ENCODE measurements around the gene COA6.
A peak's percentile ranks its signal among the peaks of the same experiment; 100 is the strongest.
"Not testable (repeated sequence)": the region's sequence is repeated elsewhere in the genome, so short reads cannot be mapped to it uniquely, and the experiment has no call there.

COA6 gene

GRCh38 chr1:234372011-234372757 is 1.1 kb upstream of the COA6 start:
- peak overlapping the region; percentile 78 for H3K4me3 ChIP-seq (ENCODE audit: low read length)
- peak overlapping the region; percentile 96 for H3K9ac ChIP-seq (ENCODE audit: low read depth, low read length)
- H3K9me3 ChIP-seq (replicated peaks; ENCODE audit: low read length), result no peaks in the 10 kb centered on the region
- H3K4me1 ChIP-seq (ENCODE audit: control insufficient read depth, insufficient read depth, low read length), result peaks cover 30% of the 10 kb centered on the region
- H3K27me3 ChIP-seq (ENCODE audit: control insufficient read depth, insufficient read depth, low read length), result no peaks in the 10 kb centered on the region
- peaks cover 12% of the 10 kb centered on the region for H3K36me3 ChIP-seq (ENCODE audit: insufficient read depth, low read length)
- H3K4me2 ChIP-seq (ENCODE audit: low read length), result peak overlapping the region; percentile 86

- H3K4me2 ChIP-seq (ENCODE audit: low read length), result peak overlapping the region; percentile 86
- H3K9me3 ChIP-seq (replicated peaks; ENCODE audit: low read length), result no peaks in the 10 kb centered on the region
- peak overlapping the region; percentile 96 for H3K9ac ChIP-seq (ENCODE audit: low read depth, low read length)
- H3K4me1 ChIP-seq (ENCODE audit: control insufficient read depth, insufficient read depth, low read length), result peaks cover 27% of the 10 kb centered on the region
- H3K27me3 ChIP-seq (ENCODE audit: control insufficient read depth, insufficient read depth, low read length), result no peaks in the 10 kb centered on the region
- H3K4me3 ChIP-seq (ENCODE audit: low read length), result peak overlapping the region; percentile 78
- H3K36me3 ChIP-seq (ENCODE audit: insufficient read depth, low read length), result peaks cover 24% of the 10 kb centered on the region
These were observed 651 bp downstream of the COA6 start for GRCh38 chr1:234373959-234374254.

- Histone ChIP-seq H3K4me1 (ENCODE audit: control insufficient read depth, insufficient read depth, low read length) (peaks cover 14% of the 10 kb centered on the region), H3K36me3 (ENCODE audit: insufficient read depth, low read length) (peaks cover 37% of the 10 kb centered on the region), H3K27me3 (ENCODE audit: control insufficient read depth, insufficient read depth, low read length) (no peaks in the 10 kb centered on the region), H3K9ac (ENCODE audit: low read depth, low read length) (no peak overlapping the region), H3K9me3 (replicated peaks; ENCODE audit: low read length) (no peaks in the 10 kb centered on the region), H3K4me2 (ENCODE audit: low read length) (no peak overlapping the region), H3K4me3 (ENCODE audit: low read length) (no peak overlapping the region)
These were observed 2.4 kb downstream of the COA6 start for GRCh38 chr1:234375672-234376071.

GRCh38 chr1:234379591-234380109 is 6.4 kb downstream of the COA6 start:
- not testable (repeated sequence) for H3K27me3 ChIP-seq (ENCODE audit: control insufficient read depth, insufficient read depth, low read length); H3K4me3 ChIP-seq (ENCODE audit: low read length); H3K4me2 ChIP-seq (ENCODE audit: low read length); H3K4me1 ChIP-seq (ENCODE audit: control insufficient read depth, insufficient read depth, low read length); H3K9ac ChIP-seq (ENCODE audit: low read depth, low read length); H3K9me3 ChIP-seq (replicated peaks; ENCODE audit: low read length)
- peaks cover 48% of the 10 kb centered on the region for H3K36me3 ChIP-seq (ENCODE audit: insufficient read depth, low read length)

GRCh38 chr1:234381699-234382555 is 8.7 kb downstream of the COA6 start:
- no peaks in the 10 kb centered on the region for H3K27me3 ChIP-seq (ENCODE audit: control insufficient read depth, insufficient read depth, low read length)
- no peak overlapping the region for H3K4me2 ChIP-seq (ENCODE audit: low read length)
- H3K36me3 ChIP-seq (ENCODE audit: insufficient read depth, low read length), result peaks cover 40% of the 10 kb centered on the region
- H3K4me3 ChIP-seq (ENCODE audit: low read length), result no peak overlapping the region
- no peaks in the 10 kb centered on the region for H3K4me1 ChIP-seq (ENCODE audit: control insufficient read depth, insufficient read depth, low read length)
- H3K9me3 ChIP-seq (replicated peaks; ENCODE audit: low read length), result no peaks in the 10 kb centered on the region
- no peak overlapping the region for H3K9ac ChIP-seq (ENCODE audit: low read depth, low read length)

GRCh38 chr1:234386122-234386521 is 12.9 kb downstream of the COA6 start:
- H3K27me3 ChIP-seq (ENCODE audit: control insufficient read depth, insufficient read depth, low read length), result no peaks in the 10 kb centered on the region
- no peak overlapping the region for H3K9ac ChIP-seq (ENCODE audit: low read depth, low read length)
- H3K4me2 ChIP-seq (ENCODE audit: low read length), result no peak overlapping the region
- peaks cover 15% of the 10 kb centered on the region for H3K36me3 ChIP-seq (ENCODE audit: insufficient read depth, low read length)
- no peaks in the 10 kb centered on the region for H3K9me3 ChIP-seq (replicated peaks; ENCODE audit: low read length)
- no peak overlapping the region for H3K4me3 ChIP-seq (ENCODE audit: low read length)
- no peaks in the 10 kb centered on the region for H3K4me1 ChIP-seq (ENCODE audit: control insufficient read depth, insufficient read depth, low read length)

- Histone ChIP-seq H3K36me3 (ENCODE audit: insufficient read depth, low read length) (peaks cover 20% of the 10 kb centered on the region), H3K27me3 (ENCODE audit: control insufficient read depth, insufficient read depth, low read length) (no peaks in the 10 kb centered on the region), H3K9me3 (replicated peaks; ENCODE audit: low read length) (no peaks in the 10 kb centered on the region), H3K4me2 (ENCODE audit: low read length) (no peak overlapping the region), H3K4me1 (ENCODE audit: control insufficient read depth, insufficient read depth, low read length) (no peaks in the 10 kb centered on the region), H3K4me3 (ENCODE audit: low read length) (no peak overlapping the region), H3K9ac (ENCODE audit: low read depth, low read length) (no peak overlapping the region)
These were observed 14.8 kb downstream of the COA6 start for GRCh38 chr1:234388094-234388493.

GRCh38 chr1:234393190-234393589 is 19.9 kb downstream of the COA6 start:
- peaks cover 9% of the 10 kb centered on the region for H3K36me3 ChIP-seq (ENCODE audit: insufficient read depth, low read length)
- H3K9ac ChIP-seq (ENCODE audit: low read depth, low read length), result no peak overlapping the region
- no peaks in the 10 kb centered on the region for H3K4me1 ChIP-seq (ENCODE audit: control insufficient read depth, insufficient read depth, low read length)
- H3K9me3 ChIP-seq (replicated peaks; ENCODE audit: low read length), result no peaks in the 10 kb centered on the region
- no peak overlapping the region for H3K4me3 ChIP-seq (ENCODE audit: low read length)
- no peaks in the 10 kb centered on the region for H3K27me3 ChIP-seq (ENCODE audit: control insufficient read depth, insufficient read depth, low read length)
- no peak overlapping the region for H3K4me2 ChIP-seq (ENCODE audit: low read length)

- H3K4me3 ChIP-seq (ENCODE audit: low read length), result no peak overlapping the region
- H3K9me3 ChIP-seq (replicated peaks; ENCODE audit: low read length), result no peaks in the 10 kb centered on the region
- peaks cover 8% of the 10 kb centered on the region for H3K4me1 ChIP-seq (ENCODE audit: control insufficient read depth, insufficient read depth, low read length)
- no peaks in the 10 kb centered on the region for H3K27me3 ChIP-seq (ENCODE audit: control insufficient read depth, insufficient read depth, low read length)
- peaks cover 9% of the 10 kb centered on the region for H3K36me3 ChIP-seq (ENCODE audit: insufficient read depth, low read length)
- H3K4me2 ChIP-seq (ENCODE audit: low read length), result no peak overlapping the region
- no peak overlapping the region for H3K9ac ChIP-seq (ENCODE audit: low read depth, low read length)
These were observed 22.0 kb downstream of the COA6 start for GRCh38 chr1:234395297-234395696.

- Histone ChIP-seq H3K36me3 (ENCODE audit: insufficient read depth, low read length) (peaks cover 9% of the 10 kb centered on the region), H3K4me1 (ENCODE audit: control insufficient read depth, insufficient read depth, low read length) (peaks cover 8% of the 10 kb centered on the region), H3K4me2 (ENCODE audit: low read length) (no peak overlapping the region), H3K4me3 (ENCODE audit: low read length) (no peak overlapping the region), H3K9ac (ENCODE audit: low read depth, low read length) (no peak overlapping the region), H3K27me3 (ENCODE audit: control insufficient read depth, insufficient read depth, low read length) (no peaks in the 10 kb centered on the region), H3K9me3 (replicated peaks; ENCODE audit: low read length) (no peaks in the 10 kb centered on the region)
These were observed 22.8 kb downstream of the COA6 start for GRCh38 chr1:234396092-234396491.

- H3K4me1 ChIP-seq (ENCODE audit: control insufficient read depth, insufficient read depth, low read length), result peaks cover 8% of the 10 kb centered on the region
- H3K4me2 ChIP-seq (ENCODE audit: low read length), result no peak overlapping the region
- H3K9me3 ChIP-seq (replicated peaks; ENCODE audit: low read length), result no peaks in the 10 kb centered on the region
- H3K36me3 ChIP-seq (ENCODE audit: insufficient read depth, low read length), result peaks cover 7% of the 10 kb centered on the region
- no peak overlapping the region for H3K4me3 ChIP-seq (ENCODE audit: low read length)
- no peak overlapping the region for H3K9ac ChIP-seq (ENCODE audit: low read depth, low read length)
- H3K27me3 ChIP-seq (ENCODE audit: control insufficient read depth, insufficient read depth, low read length), result no peaks in the 10 kb centered on the region
These were observed 23.6 kb downstream of the COA6 start for GRCh38 chr1:234396871-234397270.
